ENCODE results near the gene PPP1R1C. TPM values are rescaled to one million over a fixed set of nuclear protein-coding genes. Genes with fewer than 3 reads are reported as not detected.

The PPP1R1C gene
- total RNA-seq, 1 donor from 2014 or later, result 23.4 TPM

GRCh38 chr2:182062329-182062972 lies 76.8 kb downstream of the PPP1R1C start:
- no peak for DNase-seq (ENCODE audit: low spot score)

GRCh38 chr2:182064019-182064778 lies 78.5 kb downstream of the PPP1R1C start:
- DNase-seq (ENCODE audit: low spot score), result peak; percentile 41

GRCh38 chr2:182066400-182067087 lies 80.9 kb downstream of the PPP1R1C start:
- peak; percentile 80 for DNase-seq (ENCODE audit: low spot score)

- DNase-seq (ENCODE audit: low spot score), result no peak
These were observed 81.7 kb downstream of the PPP1R1C start for GRCh38 chr2:182067393-182067792.

GRCh38 chr2:182068811-182069210 lies 83.2 kb downstream of the PPP1R1C start:
- DNase-seq (ENCODE audit: low spot score), result no peak

GRCh38 chr2:182069416-182069815 lies 83.8 kb downstream of the PPP1R1C start:
- no peak for DNase-seq (ENCODE audit: low spot score)

- no peak for DNase-seq (ENCODE audit: low spot score)
These were observed 84.3 kb downstream of the PPP1R1C start for GRCh38 chr2:182069908-182070307.

GRCh38 chr2:182070736-182071135 lies 85.1 kb downstream of the PPP1R1C start:
- no peak for DNase-seq (ENCODE audit: low spot score)

GRCh38 chr2:182072861-182073260 lies 87.2 kb downstream of the PPP1R1C start:
- no peak for DNase-seq (ENCODE audit: low spot score)

- DNase-seq (ENCODE audit: low spot score), result no peak
These were observed 88.0 kb downstream of the PPP1R1C start for GRCh38 chr2:182073613-182074012.

GRCh38 chr2:182077023-182077422 lies 91.4 kb downstream of the PPP1R1C start:
- no peak for DNase-seq (ENCODE audit: low spot score)

- DNase-seq (ENCODE audit: low spot score), result peak; percentile 69
These were observed 91.9 kb downstream of the PPP1R1C start for GRCh38 chr2:182077448-182078142.

- no peak for DNase-seq (ENCODE audit: low spot score)
These were observed 93.4 kb downstream of the PPP1R1C start for GRCh38 chr2:182078988-182079602.

GRCh38 chr2:182080493-182080892 lies 94.8 kb downstream of the PPP1R1C start:
- no peak for DNase-seq (ENCODE audit: low spot score)

- DNase-seq (ENCODE audit: low spot score), result no peak
These were observed 96.1 kb downstream of the PPP1R1C start for GRCh38 chr2:182081602-182082260.

GRCh38 chr2:182088681-182089320 lies 103.1 kb downstream of the PPP1R1C start:
- DNase-seq (ENCODE audit: low spot score), result peak; percentile 26

GRCh38 chr2:182090486-182090885 lies 104.8 kb downstream of the PPP1R1C start:
- DNase-seq (ENCODE audit: low spot score), result no peak

GRCh38 chr2:182097571-182098164 lies 112.0 kb downstream of the PPP1R1C start:
- no peak for DNase-seq (ENCODE audit: low spot score)

GRCh38 chr2:182098648-182099047 lies 113.0 kb downstream of the PPP1R1C start:
- DNase-seq (ENCODE audit: low spot score), result no peak

- DNase-seq (ENCODE audit: low spot score), result no peak
These were observed 115.6 kb downstream of the PPP1R1C start for GRCh38 chr2:182101263-182101662.

Data from umbilical cord (tissue), 2 donors.